ENCODE results near the gene POLD1. TPM values are rescaled to one million over a fixed set of nuclear protein-coding genes. Genes with fewer than 3 reads are reported as not detected.
"Not testable (repeated sequence)": the region's sequence is repeated elsewhere in the genome, so short reads cannot be mapped to it uniquely, and the experiment has no call there.

The POLD1 gene
- total and polyA plus RNA-seq, 10 donors, result 26.5 to 66.6 (median 34.2) TPM

DNA sequence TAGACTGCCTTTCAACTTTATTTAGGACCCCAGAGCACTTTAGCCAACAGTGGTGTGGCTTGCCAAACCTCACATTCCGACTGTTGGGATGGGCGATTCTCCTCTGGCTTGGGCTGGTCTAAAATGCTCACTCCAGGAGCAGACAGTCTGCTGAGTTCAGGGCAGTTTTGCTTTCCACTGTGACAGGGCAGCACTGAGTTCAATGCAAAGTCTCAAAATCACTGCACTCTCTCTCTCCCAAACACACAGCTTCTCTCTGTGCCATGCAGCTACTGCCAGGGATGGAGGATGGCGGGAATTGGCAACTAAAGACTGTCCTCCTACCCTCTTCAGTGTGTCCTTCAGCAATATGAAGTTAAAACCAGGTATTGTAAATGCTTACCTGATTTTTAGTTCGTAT, 31.9 kb upstream of the POLD1 start:
- WGBS, 5 donors, result 58 to 86% (median 73%) methylated on average over 4 of the region's 4 CpGs
- TF ChIP-seq POLR2AphosphoS5 (IDR thresholded peaks at IDR 0.05) (no peak), POLR2A (IDR thresholded peaks at IDR 0.05) (no peak)
- TF ChIP-seq, protein P1, sequence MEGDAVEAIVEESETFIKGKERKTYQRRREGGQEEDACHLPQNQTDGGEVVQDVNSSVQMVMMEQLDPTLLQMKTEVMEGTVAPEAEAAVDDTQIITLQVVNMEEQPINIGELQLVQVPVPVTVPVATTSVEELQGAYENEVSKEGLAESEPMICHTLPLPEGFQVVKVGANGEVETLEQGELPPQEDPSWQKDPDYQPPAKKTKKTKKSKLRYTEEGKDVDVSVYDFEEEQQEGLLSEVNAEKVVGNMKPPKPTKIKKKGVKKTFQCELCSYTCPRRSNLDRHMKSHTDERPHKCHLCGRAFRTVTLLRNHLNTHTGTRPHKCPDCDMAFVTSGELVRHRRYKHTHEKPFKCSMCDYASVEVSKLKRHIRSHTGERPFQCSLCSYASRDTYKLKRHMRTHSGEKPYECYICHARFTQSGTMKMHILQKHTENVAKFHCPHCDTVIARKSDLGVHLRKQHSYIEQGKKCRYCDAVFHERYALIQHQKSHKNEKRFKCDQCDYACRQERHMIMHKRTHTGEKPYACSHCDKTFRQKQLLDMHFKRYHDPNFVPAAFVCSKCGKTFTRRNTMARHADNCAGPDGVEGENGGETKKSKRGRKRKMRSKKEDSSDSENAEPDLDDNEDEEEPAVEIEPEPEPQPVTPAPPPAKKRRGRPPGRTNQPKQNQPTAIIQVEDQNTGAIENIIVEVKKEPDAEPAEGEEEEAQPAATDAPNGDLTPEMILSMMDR (IDR thresholded peaks at IDR 0.05 in 8 of 11, conservative IDR thresholded peaks at IDR 0.05 in 3 of 11), result no peak
- peaks cover 3 to 47% (median 20%) of the 10 kb centered on the region in 6 donors for H3K4me1 ChIP-seq
- no peak overlapping the region for H3K4me3 ChIP-seq
- H3K9me3 ChIP-seq, result no peaks in the 10 kb centered on the region
- no peaks in the 10 kb centered on the region for H3K36me3 ChIP-seq
- no peak for DNase-seq
- H3K27me3 ChIP-seq (replicated peaks in 1 of 7), result no peaks in the 10 kb centered on the region
- intact Hi-C loops (cut with DNase I; ENCODE audit: low total_unique reads), result no loop called here
- H3K27ac ChIP-seq, result no peak overlapping the region

DNA sequence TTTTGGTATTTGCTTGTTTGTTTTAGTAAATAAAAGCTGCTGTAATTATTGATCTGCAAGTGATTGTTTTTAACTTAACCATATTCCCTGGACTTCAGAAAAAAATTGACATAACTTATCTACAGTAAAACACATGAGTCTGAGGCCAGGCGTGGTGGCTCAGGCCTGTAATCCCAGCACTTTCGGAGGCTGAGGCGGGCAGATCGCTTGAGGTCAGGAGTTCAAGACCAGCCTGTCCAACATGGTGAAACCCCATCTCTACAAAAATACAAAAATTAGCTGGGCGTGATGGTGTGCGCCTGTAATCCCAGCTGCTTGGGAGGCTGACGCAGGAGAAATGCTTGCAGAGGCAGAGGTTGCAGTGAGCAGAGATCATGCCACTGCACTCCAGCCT, 30.7 kb upstream of the POLD1 start:
- H3K9me3 ChIP-seq; H3K27ac ChIP-seq; H3K4me3 ChIP-seq; DNase-seq; intact Hi-C loops (cut with DNase I; ENCODE audit: low total_unique reads); H3K36me3 ChIP-seq; H3K27me3 ChIP-seq (replicated peaks in 1 of 7): not testable (repeated sequence)
- peaks cover 0 to 47% (median 21%) of the 10 kb centered on the region in 6 donors for H3K4me1 ChIP-seq
- 83 to 93% (median 90%) methylated on average over 7 of the region's 7 CpGs for WGBS, 5 donors

DNA sequence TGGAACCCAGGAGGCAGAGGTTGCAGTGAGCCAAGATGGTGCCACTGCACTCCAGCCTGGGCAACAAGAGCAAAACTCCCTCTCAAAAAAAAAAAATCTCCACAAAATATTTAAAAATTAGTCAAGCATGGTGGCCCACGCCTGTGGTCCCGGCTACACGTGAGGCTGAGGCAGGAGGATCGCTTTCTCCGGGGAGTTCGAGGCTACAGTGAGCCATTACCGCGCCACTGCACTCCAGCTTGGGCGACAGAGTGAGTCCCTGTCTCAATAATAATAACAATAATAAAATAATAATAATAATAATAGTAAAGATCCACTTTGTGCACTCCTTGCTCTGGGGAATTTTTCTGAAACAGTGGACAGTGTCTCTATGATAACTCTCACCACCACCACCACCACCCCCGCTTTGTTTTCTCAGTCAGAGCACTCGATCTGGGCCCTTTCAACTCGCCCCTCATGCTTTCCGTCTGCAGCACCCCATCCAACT, 27.4 kb upstream of the POLD1 start:
- TF ChIP-seq POLR2AphosphoS5 (IDR thresholded peaks at IDR 0.05) (no peak), POLR2A (IDR thresholded peaks at IDR 0.05) (no peak)
- TF ChIP-seq, protein P1 (IDR thresholded peaks at IDR 0.05 in 8 of 11, conservative IDR thresholded peaks at IDR 0.05 in 3 of 11), result no peak
- intact Hi-C loops (cut with DNase I; ENCODE audit: low total_unique reads), result loop anchor here (5.0 kb wide), 1 partner anchor 426 kb away; no protein-coding TSS in a partner anchor
- H3K27me3 ChIP-seq (replicated peaks in 1 of 7), result no peaks in the 10 kb centered on the region
- H3K4me3 ChIP-seq, result peak overlapping the region in 5 of 8 donors; percentile 43 to 72 (median 48)
- no peak for DNase-seq
- peak overlapping the region in 7 of 8 donors; percentile 90 to 97 (median 94) for H3K27ac ChIP-seq
- H3K4me1 ChIP-seq, result peaks cover 0 to 38% (median 12%) of the 10 kb centered on the region in 6 donors
- no peaks in the 10 kb centered on the region for H3K9me3 ChIP-seq
- WGBS, 5 donors, result 32 to 35% (median 33%) methylated on average over 13 of the region's 13 CpGs
- H3K36me3 ChIP-seq, result no peaks in the 10 kb centered on the region

DNA sequence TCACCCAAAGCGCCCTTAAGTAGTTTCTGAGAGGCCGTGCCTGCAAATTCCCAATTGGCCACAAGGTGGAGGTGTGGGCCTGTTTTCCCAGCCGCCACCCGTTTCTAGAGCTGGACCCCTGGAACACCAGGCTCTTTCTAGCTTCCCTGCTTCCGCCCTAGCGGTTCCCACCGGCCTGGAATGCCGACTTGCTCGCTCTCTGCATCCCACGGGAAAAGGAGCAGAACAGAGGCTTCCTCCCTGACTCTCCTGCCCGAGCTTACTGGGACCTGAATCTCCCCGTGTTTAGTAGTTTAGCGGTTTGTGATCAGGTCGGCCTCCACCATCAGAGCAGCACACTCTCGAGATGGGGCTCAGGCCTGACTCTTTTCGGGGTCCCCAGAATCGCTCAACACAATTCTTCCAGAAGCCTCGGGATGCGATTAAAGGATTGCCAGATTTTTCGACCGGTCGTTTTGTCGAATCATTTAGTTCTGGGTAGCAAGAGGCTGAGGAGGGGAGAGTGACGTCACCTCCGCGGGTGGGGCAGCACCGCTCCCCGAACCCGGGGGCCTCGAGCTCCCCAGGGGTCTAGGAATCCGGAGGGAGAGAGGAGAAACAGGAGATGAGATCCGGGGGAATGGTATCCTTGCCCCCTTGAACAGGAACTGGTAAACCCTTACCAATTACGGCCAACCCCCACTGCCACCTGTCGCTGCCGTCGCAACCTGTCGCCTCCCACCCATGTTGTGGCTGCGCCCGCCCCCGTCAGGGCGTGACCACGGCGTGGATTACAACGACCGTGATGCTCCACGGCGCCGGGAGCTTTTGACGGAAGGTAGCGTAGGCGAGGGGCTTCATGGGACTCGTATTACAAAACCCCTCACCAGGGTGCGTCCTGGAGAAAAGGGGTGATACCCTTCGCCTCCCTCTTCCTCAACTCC, 26.7 kb upstream of the POLD1 start:
- H3K9me3 ChIP-seq, result no peaks in the 10 kb centered on the region
- TF ChIP-seq POLR2AphosphoS5 (IDR thresholded peaks at IDR 0.05) (peak; percentile 87 to 90 (median 87)), POLR2A (IDR thresholded peaks at IDR 0.05) (peak in 2 of 3 donors; percentile 4 to 25)
- TF ChIP-seq, protein P1 (IDR thresholded peaks at IDR 0.05 in 8 of 11, conservative IDR thresholded peaks at IDR 0.05 in 3 of 11), result peak; percentile 86 to 95 (median 93)
- H3K4me1 ChIP-seq, result peaks cover 0 to 41% (median 12%) of the 10 kb centered on the region in 6 donors
- 8 to 15% (median 9%) methylated on average over 53 to 54 of the region's 54 CpGs for WGBS, 5 donors
- peak; percentile 96 for DNase-seq
- H3K4me3 ChIP-seq, result peak overlapping the region; percentile 42 to 72 (median 48)
- no peaks in the 10 kb centered on the region for H3K27me3 ChIP-seq (replicated peaks in 1 of 7)
- no peaks in the 10 kb centered on the region for H3K36me3 ChIP-seq
- peak overlapping the region; percentile 86 to 97 (median 94) for H3K27ac ChIP-seq
- intact Hi-C loops (cut with DNase I; ENCODE audit: low total_unique reads), result loop anchor here (5.0 kb wide), 1 partner anchor 425 kb away; no protein-coding TSS in a partner anchor
